HG02678 (cell line): ENCODE measurements around the gene SND1.
"Not testable (repeated sequence)": the region's sequence is repeated elsewhere in the genome, so short reads cannot be mapped to it uniquely, and the experiment has no call there.

ENCODE experiments used
- ATAC-seq: cut with Tn5 transposase; IDR thresholded peaks from one replicate; pipeline ENCODE4 v1.9.1; 2021; ENCODE audit warnings: mild to moderate bottlenecking, moderate library complexity; ENCODE audit not compliant: unreplicated experiment

Gene SND1

DNA sequence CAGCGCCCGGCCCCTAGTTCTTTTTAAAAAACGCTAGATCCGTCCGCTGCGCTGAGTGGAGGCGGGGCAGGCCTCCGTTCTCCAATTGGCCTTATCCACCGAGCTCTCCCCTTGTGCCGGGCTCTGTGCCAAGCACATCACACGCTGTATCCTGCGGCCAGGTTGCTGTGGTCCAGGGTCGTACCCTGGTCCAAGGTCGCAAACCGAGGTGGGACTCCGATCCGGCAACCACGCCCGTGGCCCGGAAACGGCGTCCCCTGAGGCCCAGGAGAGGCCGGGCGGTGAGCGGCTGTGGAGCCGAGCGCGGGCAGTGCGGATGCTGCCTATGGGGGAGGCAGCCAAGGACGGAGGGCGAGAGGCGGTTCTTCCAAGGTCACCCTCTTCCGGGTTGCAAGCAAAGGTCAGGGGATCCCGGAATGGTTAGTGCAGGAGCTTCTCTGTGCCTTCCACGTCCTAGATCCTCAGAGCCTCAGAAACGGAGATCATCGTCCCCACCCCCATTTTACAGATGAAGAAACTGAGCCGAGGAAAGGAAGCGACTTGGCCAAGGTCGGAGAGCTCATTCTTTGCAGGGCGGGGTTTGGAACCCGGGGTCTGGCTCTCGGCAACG lies 451.6 kb downstream of the SND1 start:
- no peak for ATAC-seq

DNA sequence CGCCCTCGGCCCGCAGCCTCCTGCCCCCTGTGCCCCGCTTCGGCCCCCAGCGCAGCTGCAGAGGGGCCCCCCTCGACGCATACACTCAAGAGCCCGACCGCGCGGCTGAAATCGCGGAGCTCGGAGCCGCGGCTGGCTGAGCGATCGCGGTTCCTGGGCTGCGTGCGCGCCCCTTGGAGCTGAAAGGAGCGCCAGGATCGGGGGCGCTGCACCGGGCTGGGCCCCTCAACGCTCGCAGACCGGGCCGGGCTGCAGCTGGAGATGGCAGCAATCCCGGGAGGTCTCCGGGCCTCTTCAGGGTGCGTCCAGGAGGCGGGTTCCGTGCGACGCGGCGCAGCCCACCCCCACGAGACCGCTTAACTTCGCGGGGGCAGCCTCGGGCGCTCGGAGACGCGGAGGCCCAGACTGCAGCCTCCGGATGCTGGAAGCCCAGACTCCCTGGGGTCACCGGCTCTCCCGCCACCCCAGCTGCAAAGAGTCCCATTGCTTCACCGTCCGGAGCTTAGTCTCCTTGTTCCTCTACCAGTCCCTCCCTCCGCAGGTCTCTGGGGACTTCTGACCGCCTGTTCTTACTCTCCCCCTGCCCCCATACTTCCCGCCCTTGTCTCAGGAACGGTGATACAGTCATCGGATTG lies 452.2 kb downstream of the SND1 start:
- ATAC-seq, result no peak

DNA sequence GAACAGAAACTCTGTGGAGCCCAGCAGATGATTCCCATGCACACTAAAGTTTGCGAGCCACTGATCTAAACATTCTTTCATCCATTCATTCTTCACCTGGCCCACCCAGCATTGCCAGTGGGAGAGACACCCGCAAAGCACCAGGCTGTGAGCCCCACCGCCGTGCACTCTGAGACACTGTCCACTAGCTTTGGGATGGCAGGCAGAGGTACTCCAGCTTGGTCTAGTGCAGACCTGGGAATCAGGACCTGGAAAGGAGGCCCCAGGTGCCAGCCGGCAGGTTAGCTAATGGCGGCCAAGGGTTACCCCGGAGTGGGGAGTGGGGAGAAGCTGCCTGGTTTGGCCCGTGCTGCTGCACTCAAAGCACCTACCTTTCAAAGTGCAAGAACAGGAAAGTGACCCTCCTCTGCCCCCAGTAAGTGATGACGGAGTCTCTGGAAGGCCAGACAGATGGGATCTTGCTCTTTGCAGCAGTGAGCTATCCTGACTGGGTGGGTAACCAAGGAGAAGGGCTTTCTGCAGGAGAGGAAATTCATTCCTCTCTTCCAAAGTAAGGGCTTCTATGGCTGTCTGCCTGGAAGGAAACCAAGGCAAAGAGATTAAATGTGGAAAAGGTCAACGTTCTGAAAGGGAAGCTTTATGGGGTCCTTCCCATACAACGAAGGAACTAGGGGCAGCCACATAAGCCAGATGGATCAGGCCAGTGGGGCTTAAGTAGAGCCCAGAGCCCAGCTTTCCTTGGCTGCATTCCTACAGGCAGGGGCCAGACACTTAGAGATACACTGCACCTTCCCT lies 453.4 kb downstream of the SND1 start:
- ATAC-seq, result no peak

DNA sequence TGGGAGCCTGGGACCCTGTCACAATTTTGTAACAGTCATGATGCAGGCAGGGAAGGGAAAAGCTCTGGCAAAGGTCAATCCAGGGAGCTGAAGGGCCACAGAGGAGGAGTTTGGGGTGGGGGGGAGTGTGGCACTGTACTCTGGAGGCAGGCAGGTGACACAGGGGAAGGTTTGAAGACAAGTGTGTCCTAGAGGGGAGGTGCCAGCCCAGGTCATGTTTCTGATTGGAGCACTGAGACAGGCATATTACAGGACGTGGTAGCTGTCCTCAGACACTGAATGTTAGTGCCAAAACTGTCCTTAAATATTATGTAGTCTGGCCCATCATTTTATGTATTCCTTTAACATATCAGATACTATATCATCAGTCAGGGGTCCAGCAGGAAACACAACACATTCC lies 454.8 kb downstream of the SND1 start:
- no peak for ATAC-seq

DNA sequence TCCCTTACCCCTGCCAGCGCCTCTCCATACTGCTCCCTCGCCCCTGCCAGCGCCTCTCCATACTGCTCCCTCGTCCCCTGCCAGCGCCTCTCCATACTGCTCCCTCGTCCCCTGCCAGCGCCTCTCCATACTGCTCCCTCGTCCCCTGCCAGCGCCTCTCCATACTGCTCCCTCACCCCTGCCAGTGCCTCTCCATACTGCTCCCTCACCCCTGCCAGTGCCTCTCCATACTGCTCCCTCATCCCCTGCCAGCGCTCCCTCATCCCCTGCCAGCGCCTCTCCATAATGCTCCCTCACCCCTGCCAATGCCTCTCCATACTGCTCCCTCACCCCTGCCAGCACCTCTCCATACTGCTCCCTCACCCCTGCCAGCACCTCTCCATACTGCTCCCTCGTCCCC lies 455.5 kb downstream of the SND1 start:
- ATAC-seq, result not testable (repeated sequence)

DNA sequence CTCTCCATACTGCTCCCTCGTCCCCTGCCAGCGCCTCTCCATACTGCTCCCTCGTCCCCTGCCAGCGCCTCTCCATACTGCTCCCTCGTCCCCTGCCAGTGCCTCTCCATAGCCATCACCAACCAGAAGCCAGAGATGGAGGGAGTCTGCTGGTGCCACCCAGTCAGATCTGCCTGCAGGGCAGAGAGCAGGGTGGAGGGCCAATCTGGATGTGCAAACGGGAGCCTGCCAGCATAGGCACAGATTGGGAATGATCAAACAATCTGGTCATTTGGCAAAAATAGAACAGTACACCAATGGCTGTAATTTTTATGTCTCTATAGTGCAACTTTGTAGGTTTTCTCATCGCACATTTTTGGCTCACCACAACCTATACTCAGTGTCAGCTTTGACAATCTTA lies 456.1 kb downstream of the SND1 start:
- ATAC-seq, result no peak

DNA sequence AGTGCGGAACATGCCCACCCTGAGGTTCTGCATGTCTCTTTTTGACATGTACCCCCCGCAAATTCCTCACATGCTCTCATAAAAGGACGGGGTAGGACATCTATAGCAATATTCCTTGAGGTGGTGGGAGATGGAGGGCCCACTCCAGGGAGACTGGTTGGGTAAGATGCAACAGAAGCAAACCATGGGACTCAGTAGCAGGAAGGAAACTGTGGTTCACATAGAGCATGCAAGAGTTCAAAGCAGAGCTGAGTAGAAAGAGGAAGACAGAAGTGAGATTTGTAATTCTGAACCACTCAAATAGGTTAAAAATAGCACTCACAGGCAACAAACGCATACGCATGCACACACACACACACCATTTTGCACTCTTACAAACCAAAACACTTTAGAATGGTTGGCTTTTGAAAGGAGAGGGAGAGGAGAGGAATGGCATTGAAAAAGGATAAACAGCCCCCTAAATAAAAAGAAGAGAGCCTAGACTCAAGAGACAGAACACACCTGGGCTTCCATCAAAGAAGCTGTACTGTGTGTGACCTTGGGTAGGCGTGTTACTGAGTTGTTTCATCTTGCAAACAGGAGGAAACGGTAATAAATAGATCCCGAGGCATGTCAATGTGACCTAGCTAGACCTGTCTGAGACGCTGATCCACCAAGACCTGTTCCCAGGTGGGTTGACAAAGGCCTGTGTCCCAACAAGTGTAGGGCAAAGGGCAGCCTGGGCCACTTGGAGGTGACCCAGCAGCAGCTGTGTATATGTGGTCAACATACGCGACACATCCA lies 456.8 kb downstream of the SND1 start:
- peak; percentile 91 for ATAC-seq

DNA sequence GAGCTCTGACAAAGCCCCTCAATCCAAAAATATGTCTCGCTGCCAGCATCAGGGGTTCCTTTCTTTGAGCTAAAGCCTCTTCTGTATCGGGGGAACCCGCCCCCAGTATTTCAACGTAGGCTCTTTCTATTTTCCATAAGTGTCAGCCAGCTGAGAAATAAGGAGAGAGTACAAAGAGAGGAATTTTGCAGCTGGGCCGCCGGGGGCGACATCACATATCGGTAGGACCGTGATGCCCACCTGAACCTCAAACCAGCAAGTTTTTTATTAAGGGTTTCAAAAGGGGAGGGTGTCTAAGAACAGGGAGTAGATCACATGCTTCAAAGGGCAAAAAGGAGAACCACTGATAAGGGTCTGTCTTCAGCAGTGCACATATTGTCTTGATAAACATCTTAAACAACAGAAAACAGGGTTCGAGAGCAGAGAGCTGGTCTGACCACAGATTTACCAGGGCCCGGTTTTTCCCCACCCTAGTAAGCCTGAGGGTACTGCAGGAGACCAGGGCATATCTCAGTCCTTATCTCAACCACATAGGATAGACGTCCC lies 457.5 kb downstream of the SND1 start:
- not testable (repeated sequence) for ATAC-seq

DNA sequence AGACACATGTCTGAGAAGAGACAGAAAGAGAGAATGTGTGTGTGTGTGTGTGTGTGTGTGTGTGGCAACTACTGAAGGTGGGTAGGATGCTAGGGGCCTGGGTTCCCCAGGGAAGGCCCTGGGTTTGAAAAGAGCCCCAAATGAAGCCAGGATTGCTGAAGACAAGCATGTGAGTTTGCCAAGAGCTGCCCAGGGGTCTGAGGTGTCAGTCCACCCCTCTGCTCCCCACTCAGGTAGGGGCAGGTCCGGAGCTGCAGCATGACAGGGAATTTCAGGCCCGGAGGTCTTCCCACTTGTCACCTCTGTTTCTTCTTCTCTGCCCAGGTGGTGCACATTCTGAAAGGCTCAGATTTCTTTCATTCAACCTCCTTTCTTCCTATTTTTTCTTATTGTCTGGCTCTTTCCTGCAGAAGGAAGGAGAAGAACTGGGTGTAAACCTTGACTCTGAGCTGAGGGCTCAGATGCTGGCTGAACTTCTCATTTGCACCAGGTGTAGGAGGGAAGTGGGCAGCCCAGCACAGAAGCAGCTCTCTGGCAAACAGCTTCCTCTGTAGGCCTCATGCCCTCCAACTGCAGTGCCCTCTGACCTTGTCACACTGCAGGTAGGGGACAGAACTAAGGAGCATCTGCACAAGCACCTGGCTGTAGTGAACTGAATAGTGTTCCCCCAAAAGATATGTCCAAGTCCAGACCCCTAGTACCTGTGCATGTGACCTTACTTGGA lies 458.8 kb downstream of the SND1 start:
- ATAC-seq, result no peak

DNA sequence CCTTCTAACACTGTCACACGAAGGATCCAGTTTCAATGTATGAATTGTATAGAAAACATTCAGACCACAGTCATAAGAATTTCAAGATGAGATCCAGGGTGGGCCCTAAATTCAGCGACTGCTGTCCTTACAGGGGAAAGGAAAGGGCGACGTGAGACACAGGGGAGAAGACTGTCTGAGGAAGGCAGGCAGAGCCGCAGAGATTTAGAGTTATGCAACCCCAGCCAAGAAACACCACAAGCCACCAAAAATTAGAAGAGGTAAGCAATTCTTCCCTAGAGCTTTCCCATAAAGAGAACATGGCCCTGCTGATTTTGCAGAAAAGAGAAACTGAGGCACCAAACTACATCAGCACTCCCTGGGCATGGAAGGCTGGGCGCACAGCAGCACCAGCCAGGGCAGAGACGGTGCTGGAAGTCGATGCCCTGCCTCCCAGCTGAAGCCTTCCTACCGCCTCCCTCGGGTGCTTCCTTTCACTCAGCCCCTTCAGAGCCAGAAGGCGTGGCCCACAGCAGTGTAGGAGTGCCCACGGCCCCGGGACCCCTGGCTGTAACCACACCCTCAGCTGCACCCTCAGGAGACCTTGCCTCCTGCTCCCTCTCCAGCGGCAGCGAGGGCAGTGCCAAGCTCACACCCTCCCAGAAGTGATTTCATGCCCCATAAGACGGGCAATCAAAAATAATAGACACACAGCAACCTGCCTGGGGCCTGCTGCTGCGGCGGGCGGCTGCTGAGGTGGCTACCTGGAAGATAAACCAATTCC lies 460.2 kb downstream of the SND1 start:
- ATAC-seq, result no peak

DNA sequence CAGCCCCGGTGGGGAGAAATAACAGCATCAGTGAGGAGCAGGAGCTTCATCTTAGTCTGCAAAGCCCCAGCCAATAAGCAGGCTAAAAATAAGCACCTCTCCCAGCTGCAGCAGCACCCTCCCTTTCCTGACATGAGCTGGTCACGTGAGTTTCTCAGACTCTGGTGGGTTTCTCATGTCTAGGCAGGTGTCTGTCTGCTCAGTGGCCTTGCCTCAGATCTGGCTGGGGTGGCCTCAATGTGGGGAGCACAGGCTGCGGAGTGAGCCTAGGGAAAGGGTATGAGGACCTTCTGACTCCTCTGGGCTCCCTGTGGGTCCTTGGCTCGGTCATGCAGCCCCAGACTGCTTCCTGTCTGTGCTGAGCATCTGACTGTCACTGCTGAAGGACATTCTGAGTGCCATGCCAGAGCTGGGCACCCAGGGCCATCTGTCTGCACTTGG lies 460.8 kb downstream of the SND1 start:
- no peak for ATAC-seq

DNA sequence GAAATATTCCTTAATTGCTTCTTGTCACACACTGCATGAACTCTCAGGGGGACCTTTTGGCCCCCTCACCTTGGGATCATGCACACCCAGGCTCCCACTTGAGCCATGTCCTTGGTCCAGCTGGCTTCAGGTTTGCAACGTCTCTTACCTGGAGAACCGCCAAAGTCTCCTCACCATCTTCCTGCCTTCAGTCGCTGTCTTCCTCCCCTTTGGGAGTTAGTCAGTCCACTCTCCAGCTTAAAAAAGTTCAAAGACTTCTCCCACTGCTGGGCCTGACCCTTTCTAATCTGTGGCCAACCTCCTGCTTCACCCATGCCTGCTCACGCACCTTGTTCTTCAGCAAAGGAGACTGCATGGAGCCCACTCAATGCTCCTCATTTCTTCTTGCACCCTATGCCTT lies 461.8 kb downstream of the SND1 start:
- no peak for ATAC-seq

DNA sequence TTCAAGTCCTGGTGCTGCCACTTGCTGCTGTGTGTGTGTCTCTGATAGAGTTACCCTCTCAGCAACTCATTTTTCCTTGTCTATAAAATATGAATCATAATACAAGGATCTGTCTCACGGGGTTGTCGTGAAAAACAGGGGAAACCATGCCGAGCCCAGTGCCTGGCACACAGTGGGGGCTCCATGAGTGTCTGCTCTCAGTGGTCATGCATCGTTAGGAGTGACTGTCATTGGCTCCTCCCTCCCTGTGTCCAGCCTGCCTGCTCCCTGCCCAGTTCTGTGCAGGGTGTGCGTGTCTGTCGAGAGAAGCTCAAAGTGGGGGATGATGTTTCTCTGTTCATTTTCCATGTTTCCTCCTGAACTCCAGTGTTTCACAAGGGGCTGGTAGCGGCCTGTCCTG lies 462.8 kb downstream of the SND1 start:
- no peak for ATAC-seq

DNA sequence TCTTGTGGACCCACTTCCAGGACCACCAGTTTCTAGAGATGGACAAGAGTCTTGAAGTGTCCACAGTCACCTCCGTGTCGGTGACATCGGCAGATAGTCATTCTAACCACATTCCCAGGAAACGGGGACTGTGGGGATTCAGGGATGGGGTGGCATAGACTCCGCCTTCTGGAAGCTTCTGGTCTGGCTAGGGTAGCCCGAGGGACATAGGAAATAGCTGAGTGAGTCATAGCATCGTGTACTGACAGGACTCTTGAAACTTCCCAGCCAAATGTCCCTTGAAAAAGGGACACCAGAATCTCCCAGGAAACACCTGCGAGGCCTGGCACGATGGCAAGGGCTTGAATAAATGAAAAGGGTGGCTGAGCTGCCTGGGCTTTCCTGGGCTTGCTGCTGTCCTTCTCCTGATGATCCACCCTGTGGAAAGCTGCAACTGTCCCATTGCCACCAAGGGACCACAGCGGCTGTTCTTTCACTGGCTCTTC lies 463.4 kb downstream of the SND1 start:
- ATAC-seq, result no peak

DNA sequence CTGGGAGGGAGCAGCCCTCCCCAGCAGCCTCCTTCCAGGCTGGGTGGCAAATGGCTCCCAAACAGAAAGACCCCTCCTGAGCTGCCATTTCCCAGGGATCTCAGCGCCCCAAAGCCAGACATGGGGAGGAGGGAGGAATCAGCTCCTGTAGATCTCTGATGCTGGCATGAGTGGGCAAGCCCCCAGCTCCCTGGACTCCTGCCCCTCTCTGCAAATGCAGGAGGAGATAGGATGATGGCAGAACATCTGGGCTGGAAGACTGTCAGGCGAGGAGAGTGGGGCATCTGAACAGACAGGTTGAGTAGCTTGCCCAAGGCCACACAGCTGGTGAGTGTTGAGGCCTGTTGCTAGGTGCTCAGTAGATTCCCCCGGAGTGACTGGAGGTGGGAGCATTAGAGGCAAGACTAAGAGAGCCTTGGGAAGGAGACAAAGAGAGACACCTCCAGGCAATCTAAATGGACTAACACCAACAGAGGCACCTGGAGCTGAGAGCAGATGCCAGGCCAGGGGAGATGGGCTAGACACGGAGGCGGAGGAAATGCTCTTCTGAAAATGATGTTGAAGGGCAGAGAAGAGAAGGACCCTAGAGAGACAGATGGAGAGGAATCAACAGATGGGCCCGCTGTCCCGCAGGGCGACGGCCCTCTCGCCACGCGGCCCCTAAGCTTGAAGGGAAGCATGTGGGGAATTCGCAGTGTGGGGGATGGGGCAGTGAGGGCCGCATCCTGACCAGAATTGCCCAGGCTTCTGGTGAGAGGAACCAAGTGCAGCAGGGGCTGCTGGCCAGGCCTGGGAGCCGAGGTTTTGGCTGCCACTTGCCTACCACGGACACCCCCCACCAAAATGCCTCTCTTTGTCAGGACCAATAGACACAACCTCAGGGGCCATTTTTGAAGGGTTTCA lies 464.1 kb downstream of the SND1 start:
- ATAC-seq, result no peak

DNA sequence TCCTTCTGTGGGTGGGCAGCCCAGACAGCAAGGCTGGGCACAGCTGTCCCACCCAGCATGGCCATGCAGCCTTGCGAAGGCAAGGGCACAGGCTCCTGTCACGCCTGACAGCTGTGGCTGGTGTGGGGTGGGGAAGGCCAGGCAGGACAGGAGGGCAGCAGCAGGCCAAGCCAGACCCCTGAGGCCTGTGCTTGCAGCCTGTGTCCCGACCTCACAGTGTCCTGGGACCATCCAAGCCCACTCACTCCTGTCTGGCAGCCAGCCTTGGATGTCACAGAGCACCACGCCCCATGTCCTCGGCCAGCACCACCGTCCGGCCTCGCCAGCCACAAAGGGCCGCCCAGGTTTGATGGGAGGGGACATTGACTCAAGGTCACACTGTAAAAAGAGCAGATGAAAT lies 464.7 kb downstream of the SND1 start:
- no peak for ATAC-seq

DNA sequence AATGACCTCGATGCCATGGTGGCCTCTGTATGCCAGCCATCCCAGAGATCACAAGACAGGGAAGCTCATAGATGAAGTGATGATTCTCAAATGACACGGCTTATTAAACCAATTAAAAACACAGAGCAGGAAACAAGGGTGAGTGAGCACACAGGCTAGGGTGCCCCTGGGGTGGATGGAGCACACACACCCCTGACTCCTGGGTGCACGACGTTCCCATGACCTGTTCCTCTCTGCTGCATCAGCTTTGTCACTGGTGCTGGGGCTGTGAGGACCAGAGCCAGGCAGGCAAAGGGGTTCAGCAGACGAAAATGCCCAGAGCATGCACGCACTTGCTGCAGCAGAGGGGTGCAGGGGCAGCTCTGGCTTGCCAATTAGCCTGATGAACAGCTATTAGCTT lies 465.7 kb downstream of the SND1 start:
- no peak for ATAC-seq

DNA sequence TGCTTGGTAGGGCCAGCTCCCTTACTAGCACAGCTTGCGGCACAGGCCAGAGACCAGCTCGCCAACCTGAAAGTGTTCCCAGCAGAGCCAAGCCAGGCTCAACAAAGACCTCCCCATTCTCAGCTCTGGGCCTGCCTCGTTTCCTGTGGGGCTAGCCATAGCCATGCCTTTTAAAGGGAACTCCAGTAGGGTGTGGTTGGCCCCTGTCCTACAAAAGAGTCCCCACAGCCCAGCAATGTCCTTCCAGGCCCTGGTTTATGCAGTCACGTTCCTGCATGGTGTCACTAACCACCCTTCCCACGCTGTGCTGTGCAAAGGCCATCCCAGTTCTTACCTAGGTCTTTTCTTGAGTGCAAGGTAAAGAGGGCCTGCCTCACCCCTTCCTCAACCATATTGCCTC lies 467.0 kb downstream of the SND1 start:
- ATAC-seq, result no peak

DNA sequence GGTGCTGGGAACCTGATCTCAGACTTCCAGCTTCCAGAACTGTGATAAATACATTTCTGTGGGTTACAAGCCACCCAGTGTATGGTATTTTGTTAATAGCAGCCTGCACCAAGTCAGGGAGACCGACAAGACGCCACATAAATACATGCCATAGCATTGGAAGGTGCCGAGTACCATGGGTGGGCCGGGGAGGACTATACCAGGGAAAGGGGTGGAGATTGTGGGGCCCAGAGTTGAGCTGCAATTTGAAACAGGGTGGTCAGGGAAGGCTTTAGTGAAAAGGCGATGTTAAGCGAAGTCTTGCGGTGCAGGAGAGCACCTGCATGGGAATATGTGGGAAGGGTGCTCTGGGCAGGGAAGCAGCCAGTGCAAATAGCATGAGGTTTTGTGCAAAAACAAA lies 468.1 kb downstream of the SND1 start:
- no peak for ATAC-seq
